ENCODE measurements around the gene RMI1.

Gene RMI1

DNA sequence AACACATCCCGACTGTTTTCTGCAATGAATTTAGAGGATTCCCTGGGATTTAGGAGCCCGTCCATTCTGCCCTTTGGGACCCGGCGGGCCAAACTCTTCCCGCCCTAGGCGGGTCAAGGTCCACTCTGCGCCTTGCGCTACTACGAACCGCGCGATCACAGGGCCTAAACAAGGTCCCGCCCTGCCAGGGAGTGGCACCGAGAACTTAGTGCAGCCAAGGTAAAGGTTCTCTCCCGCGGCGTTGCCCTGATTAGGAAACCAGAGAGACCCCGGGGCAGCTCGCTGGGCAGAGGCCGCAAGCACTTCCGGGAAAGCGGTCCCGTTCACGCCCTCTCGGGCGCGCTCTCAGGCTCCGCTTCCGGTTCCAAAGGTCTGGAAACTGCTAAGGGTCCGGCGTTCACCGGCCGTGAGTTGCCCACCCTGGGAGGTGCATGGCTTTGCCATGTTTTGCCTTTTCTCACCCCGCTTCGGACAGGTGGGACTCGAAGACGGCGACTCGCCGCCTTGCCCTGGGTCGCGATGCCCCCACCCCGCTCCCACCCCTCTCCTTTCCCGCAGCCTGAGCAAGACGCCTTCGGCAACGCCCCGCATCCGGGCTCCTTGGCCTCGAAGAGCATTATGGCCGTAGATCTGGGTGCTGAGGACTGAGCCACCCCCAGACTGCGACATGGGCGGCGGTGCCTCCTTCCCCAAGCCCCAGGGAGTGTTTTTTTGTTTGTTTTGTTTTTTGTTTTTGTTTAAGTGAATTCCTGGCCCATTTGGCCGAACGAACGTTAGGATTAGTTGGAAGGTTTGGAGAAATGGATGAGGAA lies 24.0 kb upstream of the RMI1 start:
- H3K4me3 ChIP-seq (ENCODE audit: low read depth, low read length), result peak overlapping the region; percentile 21
- TF ChIP-seq POLR2A (IDR thresholded peaks at IDR 0.05; ENCODE audit: extremely low read depth, insufficient read length), result no peak
- TF ChIP-seq, protein P1, sequence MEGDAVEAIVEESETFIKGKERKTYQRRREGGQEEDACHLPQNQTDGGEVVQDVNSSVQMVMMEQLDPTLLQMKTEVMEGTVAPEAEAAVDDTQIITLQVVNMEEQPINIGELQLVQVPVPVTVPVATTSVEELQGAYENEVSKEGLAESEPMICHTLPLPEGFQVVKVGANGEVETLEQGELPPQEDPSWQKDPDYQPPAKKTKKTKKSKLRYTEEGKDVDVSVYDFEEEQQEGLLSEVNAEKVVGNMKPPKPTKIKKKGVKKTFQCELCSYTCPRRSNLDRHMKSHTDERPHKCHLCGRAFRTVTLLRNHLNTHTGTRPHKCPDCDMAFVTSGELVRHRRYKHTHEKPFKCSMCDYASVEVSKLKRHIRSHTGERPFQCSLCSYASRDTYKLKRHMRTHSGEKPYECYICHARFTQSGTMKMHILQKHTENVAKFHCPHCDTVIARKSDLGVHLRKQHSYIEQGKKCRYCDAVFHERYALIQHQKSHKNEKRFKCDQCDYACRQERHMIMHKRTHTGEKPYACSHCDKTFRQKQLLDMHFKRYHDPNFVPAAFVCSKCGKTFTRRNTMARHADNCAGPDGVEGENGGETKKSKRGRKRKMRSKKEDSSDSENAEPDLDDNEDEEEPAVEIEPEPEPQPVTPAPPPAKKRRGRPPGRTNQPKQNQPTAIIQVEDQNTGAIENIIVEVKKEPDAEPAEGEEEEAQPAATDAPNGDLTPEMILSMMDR (IDR thresholded peaks at IDR 0.05; ENCODE audit: low read depth, low read length), result no peak
- no peak for TF ChIP-seq MYC (IDR thresholded peaks at IDR 0.05; ENCODE audit: low read depth, low read length)
- TF ChIP-seq, protein P2, sequence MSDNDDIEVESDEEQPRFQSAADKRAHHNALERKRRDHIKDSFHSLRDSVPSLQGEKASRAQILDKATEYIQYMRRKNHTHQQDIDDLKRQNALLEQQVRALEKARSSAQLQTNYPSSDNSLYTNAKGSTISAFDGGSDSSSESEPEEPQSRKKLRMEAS (IDR thresholded peaks at IDR 0.05; ENCODE audit: low read depth, low read length), result no peak
- peak; percentile 28 for DNase-seq (ENCODE audit: low read depth)

GRCh38 chr9:83957248-83957513 lies 23.4 kb upstream of the RMI1 start:
- no peak overlapping the region for H3K4me3 ChIP-seq (ENCODE audit: low read depth, low read length)

GRCh38 chr9:83959061-83959460 lies 21.5 kb upstream of the RMI1 start:
- no peak for DNase-seq (ENCODE audit: low read depth)

More at GRCh38 chr9:83957248-83957513, 23.4 kb upstream of the RMI1 start:
- DNase-seq (ENCODE audit: low read depth), result no peak
- TF ChIP-seq, protein P1 (IDR thresholded peaks at IDR 0.05; ENCODE audit: low read depth, low read length), result no peak
- no peak for TF ChIP-seq POLR2A (IDR thresholded peaks at IDR 0.05; ENCODE audit: extremely low read depth, insufficient read length)
- TF ChIP-seq, protein P2 (IDR thresholded peaks at IDR 0.05; ENCODE audit: low read depth, low read length), result no peak
- TF ChIP-seq MYC (IDR thresholded peaks at IDR 0.05; ENCODE audit: low read depth, low read length), result no peak

DNA sequence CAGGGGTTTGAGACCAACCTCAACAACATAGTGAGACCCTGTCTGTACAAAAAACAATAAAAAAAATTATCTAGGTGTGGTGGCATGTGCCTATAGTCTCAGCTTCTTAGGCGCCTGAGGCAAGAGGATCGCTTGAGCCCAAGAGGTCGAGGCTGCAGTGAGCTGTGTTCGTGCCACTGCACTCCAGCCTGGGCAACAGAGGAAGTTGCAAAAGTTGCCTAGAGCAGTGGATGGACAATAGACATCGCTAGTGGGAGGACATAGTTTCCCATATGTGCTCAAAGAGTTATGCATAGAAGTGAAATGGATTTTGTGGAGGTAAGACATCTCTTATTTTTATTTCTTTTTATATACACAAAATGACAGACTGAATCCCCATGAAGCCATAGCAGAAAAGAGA lies 19.6 kb upstream of the RMI1 start:
- no peak overlapping the region for H3K4me3 ChIP-seq (ENCODE audit: low read depth, low read length)
- no peak for TF ChIP-seq POLR2A (IDR thresholded peaks at IDR 0.05; ENCODE audit: extremely low read depth, insufficient read length)
- TF ChIP-seq, protein P2 (IDR thresholded peaks at IDR 0.05; ENCODE audit: low read depth, low read length), result no peak
- TF ChIP-seq, protein P1 (IDR thresholded peaks at IDR 0.05; ENCODE audit: low read depth, low read length), result no peak
- no peak for TF ChIP-seq MYC (IDR thresholded peaks at IDR 0.05; ENCODE audit: low read depth, low read length)
- DNase-seq (ENCODE audit: low read depth), result peak; percentile 54

More at GRCh38 chr9:83959061-83959460, 21.5 kb upstream of the RMI1 start:
- H3K4me3 ChIP-seq (ENCODE audit: low read depth, low read length), result no peak overlapping the region
- TF ChIP-seq, protein P2 (IDR thresholded peaks at IDR 0.05; ENCODE audit: low read depth, low read length), result no peak
- TF ChIP-seq, protein P1 (IDR thresholded peaks at IDR 0.05; ENCODE audit: low read depth, low read length), result no peak
- TF ChIP-seq MYC (IDR thresholded peaks at IDR 0.05; ENCODE audit: low read depth, low read length), result no peak
- TF ChIP-seq POLR2A (IDR thresholded peaks at IDR 0.05; ENCODE audit: extremely low read depth, insufficient read length), result no peak

DNA sequence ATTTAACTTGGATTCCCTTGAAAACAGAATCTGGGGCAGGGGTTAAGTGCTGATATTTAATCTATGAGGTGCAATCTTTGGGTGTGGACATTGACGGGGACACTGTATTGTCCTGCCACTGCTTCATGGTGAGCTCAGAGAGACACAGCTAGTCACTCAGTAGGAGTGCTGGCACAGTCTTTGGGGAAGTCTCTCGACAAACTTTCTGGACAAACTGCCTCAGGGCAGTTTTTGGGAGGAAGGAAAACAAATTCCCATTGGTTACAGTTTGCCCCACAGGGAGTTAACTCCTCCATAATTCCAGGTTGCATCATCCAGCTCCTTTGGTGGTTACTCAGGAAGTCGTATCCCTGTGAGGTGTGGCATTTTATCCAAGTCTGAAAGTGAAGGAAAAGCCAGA lies 18.4 kb upstream of the RMI1 start:
- no peak for DNase-seq (ENCODE audit: low read depth)
- H3K4me3 ChIP-seq (ENCODE audit: low read depth, low read length), result no peak overlapping the region
- TF ChIP-seq, protein P2 (IDR thresholded peaks at IDR 0.05; ENCODE audit: low read depth, low read length), result no peak
- no peak for TF ChIP-seq MYC (IDR thresholded peaks at IDR 0.05; ENCODE audit: low read depth, low read length)
- TF ChIP-seq, protein P1 (IDR thresholded peaks at IDR 0.05; ENCODE audit: low read depth, low read length), result no peak
- TF ChIP-seq POLR2A (IDR thresholded peaks at IDR 0.05; ENCODE audit: extremely low read depth, insufficient read length), result no peak

Measured in NB4 (cell line).